ENCODE measurements around the gene PITHD1.

DNA sequence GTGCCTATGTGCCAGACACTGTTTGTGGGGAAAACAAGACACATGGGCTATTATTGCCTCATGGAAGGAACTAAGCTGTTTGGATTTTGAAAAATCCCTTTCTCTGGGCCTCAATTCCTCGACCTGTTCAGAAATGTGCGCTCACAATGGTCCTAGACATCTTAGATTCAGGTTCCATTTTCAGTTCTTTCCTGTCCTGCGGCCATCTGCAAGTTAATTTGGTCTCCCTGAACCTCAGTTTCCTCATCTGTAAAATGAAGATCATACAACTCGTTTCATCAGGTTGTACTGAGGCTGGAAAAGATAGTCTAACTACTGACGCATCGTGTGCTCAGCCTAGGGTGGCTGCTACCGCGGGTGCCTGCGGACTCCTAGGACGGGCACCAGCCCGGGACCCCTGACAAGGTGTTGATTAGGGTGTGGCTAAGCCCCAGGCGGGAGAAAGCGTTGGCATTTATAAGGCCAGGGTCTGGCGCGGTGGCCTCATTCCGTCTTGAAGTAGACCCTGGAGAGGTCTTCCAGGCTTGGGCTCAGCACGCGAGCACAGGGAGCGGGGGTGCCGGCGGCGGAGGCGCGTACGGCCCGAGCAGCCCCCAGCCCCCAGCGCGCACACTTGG is 35.4 kb upstream of the PITHD1 start:
- TF ChIP-seq, protein P1, sequence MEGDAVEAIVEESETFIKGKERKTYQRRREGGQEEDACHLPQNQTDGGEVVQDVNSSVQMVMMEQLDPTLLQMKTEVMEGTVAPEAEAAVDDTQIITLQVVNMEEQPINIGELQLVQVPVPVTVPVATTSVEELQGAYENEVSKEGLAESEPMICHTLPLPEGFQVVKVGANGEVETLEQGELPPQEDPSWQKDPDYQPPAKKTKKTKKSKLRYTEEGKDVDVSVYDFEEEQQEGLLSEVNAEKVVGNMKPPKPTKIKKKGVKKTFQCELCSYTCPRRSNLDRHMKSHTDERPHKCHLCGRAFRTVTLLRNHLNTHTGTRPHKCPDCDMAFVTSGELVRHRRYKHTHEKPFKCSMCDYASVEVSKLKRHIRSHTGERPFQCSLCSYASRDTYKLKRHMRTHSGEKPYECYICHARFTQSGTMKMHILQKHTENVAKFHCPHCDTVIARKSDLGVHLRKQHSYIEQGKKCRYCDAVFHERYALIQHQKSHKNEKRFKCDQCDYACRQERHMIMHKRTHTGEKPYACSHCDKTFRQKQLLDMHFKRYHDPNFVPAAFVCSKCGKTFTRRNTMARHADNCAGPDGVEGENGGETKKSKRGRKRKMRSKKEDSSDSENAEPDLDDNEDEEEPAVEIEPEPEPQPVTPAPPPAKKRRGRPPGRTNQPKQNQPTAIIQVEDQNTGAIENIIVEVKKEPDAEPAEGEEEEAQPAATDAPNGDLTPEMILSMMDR (IDR thresholded peaks at IDR 0.05), result no peak
- TF ChIP-seq POLR2A (IDR thresholded peaks at IDR 0.05; ENCODE audit: low read depth) (no peak), POLR2AphosphoS5 (IDR thresholded peaks at IDR 0.05) (no peak), EP300 (IDR thresholded peaks at IDR 0.05) (no peak)

Data from esophagus muscularis mucosa (tissue), 4 donors.